ENCODE measurements around the gene NT5C1A. TPM values are rescaled to one million over a fixed set of nuclear protein-coding genes. Genes with fewer than 3 reads are reported as not detected.

Gene NT5C1A
- total RNA-seq, 2 experiments from 2014 or later: 1.1 to 1.3 TPM

GRCh38 chr1:39711104-39711965, 39.4 kb upstream of the NT5C1A start:
- Mint-ChIP-seq H3K27me3 (peaks cover 31% of the 10 kb centered on the region), H3K9me3 (no peaks in the 10 kb centered on the region), H3K36me3 (ENCODE audit: low read depth) (no peaks in the 10 kb centered on the region), H3K27ac (no peak overlapping the region), H3K4me1 (ENCODE audit: low read depth) (no peaks in the 10 kb centered on the region), H3K4me3 (no peak overlapping the region)
- H3K36me3 ChIP-seq (ENCODE audit: insufficient read depth, low read length): no peaks in the 10 kb centered on the region
- H3K9me3 ChIP-seq (ENCODE audit: control insufficient read depth in 1 of 2, insufficient read depth in 1 of 2, low read length in 2 of 2): no peaks in the 10 kb centered on the region
- no peak for TF ChIP-seq CTCF (IDR thresholded peaks at IDR 0.05)
- no peak for DNase-seq
- CTCF ChIA-PET: no interaction called here
- peaks cover 1 to 2% of the 10 kb centered on the region in 2 experiments for H3K27me3 ChIP-seq (ENCODE audit: control insufficient read depth in 1 of 2, insufficient read depth in 2 of 2, low read length in 2 of 2)
- no peak overlapping the region for H3K4me3 ChIP-seq (ENCODE audit: low read length)
- no peak overlapping the region for H3K27ac ChIP-seq (ENCODE audit: low read depth in 1 of 2, low read length in 2 of 2)
- no peaks in the 10 kb centered on the region for H3K4me1 ChIP-seq (ENCODE audit: insufficient read depth, low read length)
- POLR2A ChIA-PET: no interaction called here
- intact Hi-C loops (cut with DNase I, micrococcal nuclease): no loop called here
- no peak for ATAC-seq (ENCODE audit: poor library complexity)

- Histone ChIP-seq H3K27me3 (ENCODE audit: control insufficient read depth in 1 of 2, insufficient read depth in 2 of 2, low read length in 2 of 2) (no peaks in the 10 kb centered on the region), H3K4me3 (ENCODE audit: low read length) (no peak overlapping the region), H3K9me3 (ENCODE audit: control insufficient read depth in 1 of 2, insufficient read depth in 1 of 2, low read length in 2 of 2) (no peaks in the 10 kb centered on the region), H3K36me3 (ENCODE audit: insufficient read depth, low read length) (no peaks in the 10 kb centered on the region), H3K27ac (ENCODE audit: low read depth in 1 of 2, low read length in 2 of 2) (no peak overlapping the region), H3K4me1 (ENCODE audit: insufficient read depth, low read length) (no peaks in the 10 kb centered on the region)
- Mint-ChIP-seq H3K4me1 (ENCODE audit: low read depth) (no peaks in the 10 kb centered on the region), H3K9me3 (no peaks in the 10 kb centered on the region), H3K36me3 (ENCODE audit: low read depth) (no peaks in the 10 kb centered on the region), H3K27me3 (peaks cover 18% of the 10 kb centered on the region), H3K4me3 (no peak overlapping the region), H3K27ac (no peak overlapping the region)
- TF ChIP-seq CTCF (IDR thresholded peaks at IDR 0.05): no peak
- DNase-seq (no peak), ATAC-seq (ENCODE audit: poor library complexity) (no peak)
- intact Hi-C loops (cut with DNase I, micrococcal nuclease): no loop called here
- POLR2A ChIA-PET: no interaction called here
- CTCF ChIA-PET: no interaction called here
Measured at GRCh38 chr1:39707506-39707905, 35.6 kb upstream of the NT5C1A start.

GRCh38 chr1:39704757-39705156, 32.9 kb upstream of the NT5C1A start:
- no peaks in the 10 kb centered on the region for H3K36me3 Mint-ChIP-seq (ENCODE audit: low read depth)
- H3K27me3 Mint-ChIP-seq: peaks cover 21% of the 10 kb centered on the region
- TF ChIP-seq CTCF (IDR thresholded peaks at IDR 0.05): no peak
- H3K4me1 Mint-ChIP-seq (ENCODE audit: low read depth): no peaks in the 10 kb centered on the region
- no peak for DNase-seq
- H3K4me1 ChIP-seq (ENCODE audit: insufficient read depth, low read length): no peaks in the 10 kb centered on the region
- no peak for ATAC-seq (ENCODE audit: poor library complexity)
- H3K27ac ChIP-seq (ENCODE audit: low read depth in 1 of 2, low read length in 2 of 2): no peak overlapping the region
- POLR2A ChIA-PET: no interaction called here
- no peak overlapping the region for H3K4me3 ChIP-seq (ENCODE audit: low read length)
- intact Hi-C loops (cut with DNase I, micrococcal nuclease): no loop called here
- H3K27ac Mint-ChIP-seq: no peak overlapping the region
- no peaks in the 10 kb centered on the region for H3K9me3 Mint-ChIP-seq
- H3K36me3 ChIP-seq (ENCODE audit: insufficient read depth, low read length): no peaks in the 10 kb centered on the region
- no peaks in the 10 kb centered on the region for H3K9me3 ChIP-seq (ENCODE audit: control insufficient read depth in 1 of 2, insufficient read depth in 1 of 2, low read length in 2 of 2)
- CTCF ChIA-PET: interaction anchor here (1.2 kb wide), 1 partner anchor 16 kb away, joined by 4 read pairs; no protein-coding TSS in a partner anchor
- H3K27me3 ChIP-seq (ENCODE audit: control insufficient read depth in 1 of 2, insufficient read depth in 2 of 2, low read length in 2 of 2): no peaks in the 10 kb centered on the region
- no peak overlapping the region for H3K4me3 Mint-ChIP-seq
